AG09309 (cell line): Measurements from ENCODE around the gene DCAF5.

Source experiments
- DNase-seq: peaks from one replicate; pipeline ENCODE4 v3.0.0-alpha.2; 2010; ENCODE audit warnings: low read depth
- H3K4me3 ChIP-seq: 2 replicates; pipeline ENCODE4 v1.5.1; 2011; ENCODE audit warnings: mild to moderate bottlenecking, low read depth, low read length, moderate library complexity; ENCODE audit not compliant: control insufficient read depth
- CTCF ChIP-seq: IDR thresholded peaks from 2 replicates; pipeline ENCODE4 v1.5.1; 2011; ENCODE audit warnings: mild to moderate bottlenecking, low read depth, low read length, inconsistent platforms; ENCODE audit not compliant: insufficient read depth, control insufficient read depth; ENCODE audit errors: missing control alignments

DCAF5 gene

GRCh38 chr14:69046476-69046860 lies 106.5 kb downstream of the DCAF5 start:
- no peak for TF ChIP-seq CTCF
- DNase-seq: no peak

GRCh38 chr14:69045857-69046475 lies 107.0 kb downstream of the DCAF5 start:
- DNase-seq: no peak
- TF ChIP-seq CTCF: no peak
- no peak overlapping the region for H3K4me3 ChIP-seq

More at GRCh38 chr14:69046476-69046860, 106.5 kb downstream of the DCAF5 start:
- H3K4me3 ChIP-seq: no peak overlapping the region

GRCh38 chr14:69044965-69045555 lies 107.9 kb downstream of the DCAF5 start:
- H3K4me3 ChIP-seq: no peak overlapping the region
- no peak for DNase-seq
- no peak for TF ChIP-seq CTCF

- no peak for DNase-seq
- H3K4me3 ChIP-seq: no peak overlapping the region
- TF ChIP-seq CTCF: no peak
Observed at GRCh38 chr14:69044296-69044695, 108.6 kb downstream of the DCAF5 start.

GRCh38 chr14:69043596-69044260 lies 109.2 kb downstream of the DCAF5 start:
- TF ChIP-seq CTCF: no peak
- no peak overlapping the region for H3K4me3 ChIP-seq
- no peak for DNase-seq

- no peak overlapping the region for H3K4me3 ChIP-seq
Observed at GRCh38 chr14:69042787-69043444, 110.0 kb downstream of the DCAF5 start.

More at GRCh38 chr14:69042787-69043444, 110.0 kb downstream of the DCAF5 start:
- no peak for TF ChIP-seq CTCF
- DNase-seq: no peak
